CD14-positive monocyte (primary cell): ENCODE measurements around the gene TECPR2. TPM values are rescaled to one million over a fixed set of nuclear protein-coding genes. Genes with fewer than 3 reads are reported as not detected.

Source experiments
- DNase-seq, 3 donors: peaks; one replicate each; pipeline ENCODE4 v3.0.0-alpha.2; 2011 to 2022
- H2AFZ ChIP-seq: 2 replicates; pipeline ENCODE4 v1.6.0; 2012; ENCODE audit warnings: mild to moderate bottlenecking, low read depth, low read length, inconsistent platforms; ENCODE audit not compliant: insufficient read depth, poor library complexity, severe bottlenecking
- H3K27ac ChIP-seq, 2 donors: 1 replicate in 1 of 2; 2 replicates in 1 of 2; pipeline ENCODE4 v1.5.1; 2012 to 2013; ENCODE audit warnings: low read length in 2 of 2, control low read depth in 1 of 2, inconsistent platforms in 1 of 2, low read depth in 1 of 2, mild to moderate bottlenecking in 1 of 2
- H3K27me3 ChIP-seq, 2 donors: one replicate each; pipeline versions ENCODE4 v1.6.0 to v1.6.1; 2011 to 2013; ENCODE audit warnings: low read length in 2 of 2; ENCODE audit not compliant: control insufficient read depth in 2 of 2, insufficient read depth in 2 of 2
- H3K36me3 ChIP-seq, 2 donors: replicated peaks in 1 of 2; 1 replicate in 1 of 2; 2 replicates in 1 of 2; pipeline versions ENCODE4 v1.5.1 to v1.6.1; 2012 to 2013; ENCODE audit warnings: low read length in 2 of 2, control low read depth in 1 of 2, inconsistent platforms in 1 of 2, mild to moderate bottlenecking in 1 of 2; ENCODE audit not compliant: insufficient read depth in 2 of 2, control insufficient read depth in 1 of 2
- H3K4me1 ChIP-seq, 2 donors: 1 replicate in 1 of 2; 2 replicates in 1 of 2; pipeline versions ENCODE4 v1.5.1 to v1.6.1; 2012 to 2013; ENCODE audit warnings: low read length in 2 of 2, control low read depth in 1 of 2, inconsistent platforms in 1 of 2, mild to moderate bottlenecking in 1 of 2, moderate library complexity in 1 of 2; ENCODE audit not compliant: insufficient read depth in 2 of 2, control insufficient read depth in 1 of 2
- H3K4me2 ChIP-seq: replicated peaks from 2 replicates; pipeline ENCODE3; 2012; ENCODE audit warnings: low read length, moderate library complexity, mild to moderate bottlenecking; ENCODE audit not compliant: poor library complexity, severe bottlenecking; ENCODE audit errors: extremely low read depth
- H3K4me3 ChIP-seq, 3 experiments: fragments of 200-600 bp in 1 of 3; sonication (generic) in 1 of 3; replicated peaks in 1 of 3; 1 replicate in 2 of 3; 2 replicates in 1 of 3; pipeline ENCODE4 v1.5.1; 2011 to 2013; ENCODE audit warnings: low read length in 3 of 3, mild to moderate bottlenecking in 3 of 3, control low read depth in 2 of 3, low read depth in 2 of 3, inconsistent platforms in 1 of 3, moderate library complexity in 1 of 3
- H3K79me2 ChIP-seq: 2 replicates; pipeline ENCODE4 v1.6.0; 2012; ENCODE audit warnings: mild to moderate bottlenecking, control low read depth, inconsistent platforms, low read length, moderate library complexity; ENCODE audit not compliant: insufficient read depth
- H3K9ac ChIP-seq: 2 replicates; pipeline ENCODE4 v1.6.0; 2017; ENCODE audit warnings: low read length, mild to moderate bottlenecking; ENCODE audit not compliant: insufficient read depth, poor library complexity, severe bottlenecking
- H3K9me3 ChIP-seq, 2 donors: replicated peaks in 1 of 2; 1 replicate in 1 of 2; 2 replicates in 1 of 2; pipeline versions ENCODE4 v1.5.1 to v1.6.1; 2012 to 2013; ENCODE audit warnings: low read length in 2 of 2, control low read depth in 1 of 2; ENCODE audit not compliant: control insufficient read depth in 1 of 2, insufficient read depth in 1 of 2
- H4K20me1 ChIP-seq: 2 replicates; pipeline ENCODE4 v1.6.0; 2012; ENCODE audit warnings: mild to moderate bottlenecking, low read length, control low read depth, moderate library complexity; ENCODE audit not compliant: insufficient read depth
- H3K27ac Mint-ChIP-seq, 7 donors: one replicate each; pipeline ENCODE4 v1.8.0; 2020; ENCODE audit warnings: mild to moderate bottlenecking in 7 of 7, mixed read lengths in 7 of 7, moderate library complexity in 6 of 7, inconsistent platforms in 2 of 7
- H3K27me3 Mint-ChIP-seq, 3 donors: one replicate each; pipeline ENCODE4 v1.8.0; 2021 to 2022; ENCODE audit warnings: low read depth in 3 of 3, mild to moderate bottlenecking in 3 of 3, mixed read lengths in 3 of 3, moderate library complexity in 3 of 3, inconsistent platforms in 1 of 3
- H3K36me3 Mint-ChIP-seq, 2 donors: one replicate each; pipeline ENCODE4 v1.8.0; 2020; ENCODE audit warnings: mixed read lengths in 2 of 2, inconsistent platforms in 1 of 2, mild to moderate bottlenecking in 1 of 2
- H3K4me1 Mint-ChIP-seq: one replicate; pipeline ENCODE4 v1.8.0; 2020; ENCODE audit warnings: mild to moderate bottlenecking, mixed read lengths
- H3K4me3 Mint-ChIP-seq, 2 donors: one replicate each; pipeline ENCODE4 v1.8.0; 2020; ENCODE audit warnings: mild to moderate bottlenecking in 2 of 2, mixed read lengths in 2 of 2, moderate library complexity in 1 of 2
- H3K9me3 Mint-ChIP-seq, 7 donors: one replicate each; pipeline ENCODE4 v1.8.0; 2020 to 2022; ENCODE audit warnings: mixed read lengths in 7 of 7, mild to moderate bottlenecking in 6 of 7, moderate library complexity in 6 of 7, inconsistent platforms in 2 of 7
- CTCF ChIP-seq: fragments of 200-600 bp; IDR thresholded peaks from one replicate; pipeline ENCODE4 v1.8.0; 2022; ENCODE audit warnings: antibody characterized with exemption, mild to moderate bottlenecking
- whole genome bisulfite sequencing: methylation state at CpG from one replicate; pipeline ENCODE4 v1.1.5; 2013; ENCODE audit warnings: missing lambda C conversion rate; ENCODE audit not compliant: insufficient coverage; 5-methylcytosine and 5-hydroxymethylcytosine counted together
- intact Hi-C, 2 donors: fragments of 100-400 bp; cut with micrococcal nuclease; formaldehyde crosslinking; loops; one replicate each; pipeline versions ENCODE4 v1.15.0 to v1.15.1; 2023
- polyA plus RNA-seq, 3 donors: library from polyadenylated mRNA; depleted of rRNA in 1 of 3; unstranded in 2 of 3; stranded (reverse) in 1 of 3; fragments of 300-500 nt in 2 of 3; fragments of >200 nt in 1 of 3; fragmentation: Illumina TruSeq in 2 of 3; gene quantifications; 1 replicate in 2 of 3; 2 replicates in 1 of 3; pipeline ENCODE4 v1.2.3, GENCODE V29; 2012 to 2021

Gene TECPR2
- polyA plus RNA-seq, 3 donors, result 2.8 to 10.4 (median 6.4) TPM

- Mint-ChIP-seq H3K27me3 (no peaks in the 10 kb centered on the region), H3K27ac (no peak overlapping the region), H3K4me3 (no peak overlapping the region), H3K4me1 (no peaks in the 10 kb centered on the region), H3K9me3 (no peaks in the 10 kb centered on the region), H3K36me3 (peaks cover 43 to 75% of the 10 kb centered on the region in 2 donors)
- Histone ChIP-seq H3K79me2 (no peaks in the 10 kb centered on the region), H3K36me3 (peaks cover 26 to 74% of the 10 kb centered on the region in 2 donors), H3K27me3 (no peaks in the 10 kb centered on the region), H3K4me2 (no peak overlapping the region), H3K4me1 (no peaks in the 10 kb centered on the region), H4K20me1 (no peaks in the 10 kb centered on the region), H3K9ac (no peak overlapping the region), H3K27ac (no peak overlapping the region), H2AFZ (no peak overlapping the region), H3K9me3 (no peaks in the 10 kb centered on the region), H3K4me3 (no peak overlapping the region)
- intact Hi-C loops, result no loop called here
- WGBS, result 95% methylated on average over 12 of the region's 12 CpGs
- TF ChIP-seq CTCF, result no peak
- no peak for DNase-seq
These were observed 64.9 kb downstream of the TECPR2 start for GRCh38 chr14:102427642-102428041.

GRCh38 chr14:102430212-102430908 lies 67.6 kb downstream of the TECPR2 start:
- H3K27ac Mint-ChIP-seq, result no peak overlapping the region
- H3K4me3 Mint-ChIP-seq, result no peak overlapping the region
- intact Hi-C loops, result loop anchor here in 1 of 2 donors (10.0 kb wide), 1 partner anchor 154 kb away; no protein-coding TSS in a partner anchor
- no peak overlapping the region for H3K27ac ChIP-seq
- no peaks in the 10 kb centered on the region for H3K9me3 Mint-ChIP-seq
- no peaks in the 10 kb centered on the region for H3K27me3 ChIP-seq
- no peak overlapping the region for H3K4me2 ChIP-seq
- no peaks in the 10 kb centered on the region for H3K4me1 Mint-ChIP-seq
- no peak for TF ChIP-seq CTCF
- H3K4me1 ChIP-seq, result no peaks in the 10 kb centered on the region
- H3K36me3 Mint-ChIP-seq, result peaks cover 53 to 85% of the 10 kb centered on the region in 2 donors
- no peaks in the 10 kb centered on the region for H3K9me3 ChIP-seq
- H3K27me3 Mint-ChIP-seq, result no peaks in the 10 kb centered on the region
- H3K9ac ChIP-seq, result no peak overlapping the region
- no peaks in the 10 kb centered on the region for H4K20me1 ChIP-seq
- no peak for DNase-seq
- peaks cover 38 to 74% of the 10 kb centered on the region in 2 donors for H3K36me3 ChIP-seq
- WGBS, result 95% methylated on average over 5 of the region's 8 CpGs
- no peak overlapping the region for H3K4me3 ChIP-seq
- no peak overlapping the region for H2AFZ ChIP-seq
- H3K79me2 ChIP-seq, result no peaks in the 10 kb centered on the region
